Left lobe of liver (tissue), 2 donors: ENCODE data around the gene OR3A3. TPM values are rescaled to one million over a fixed set of nuclear protein-coding genes. Genes with fewer than 3 reads are reported as not detected.

Experiments used
- ATAC-seq: fragments of 200-7000 bp; cut with Tn5 transposase; one replicate; pipeline ENCODE4 v1.9.1; 2020; ENCODE audit warnings: mild to moderate bottlenecking, moderate library complexity
- DNase-seq: peaks from one replicate; pipeline ENCODE4 v3.0.0-alpha.2; 2020; ENCODE audit warnings: low spot score
- total RNA-seq: library from RNA; stranded (reverse); gene quantifications from one replicate; pipeline ENCODE4 v1.2.1, GENCODE V29; 2021
- donor health status: DM: no; HTN: no; CAD: no; lungs with moderate emphysema.
- donor health status: DM: no; HTN: yes; CAD: no.

Gene OR3A3
- total RNA-seq, 1 donor from 2014 or later = not detected

GRCh38 chr17:3471599-3471998, 60.4 kb downstream of the OR3A3 start, which contains the start of gene SPATA22:
TSS of gene SPATA22 (minus strand) at chr17:3471819. CDS start at chr17:3469325, 2,494 bp downstream.
- ATAC-seq (no peak), DNase-seq (no peak)

GRCh38 chr17:3472137-3472536, 61.0 kb downstream of the OR3A3 start:
- DNase-seq = no peak
- no peak for ATAC-seq

Other genes with a start within 250 kb of the OR3A3 start
- not detected for gene OR1A2, start 213.9 kb upstream of the OR3A3 start, total RNA-seq
- gene OR1A1, start 203.7 kb upstream of the OR3A3 start, total RNA-seq = not detected
- not detected for gene OR3A1, start 113.0 kb upstream of the OR3A3 start, total RNA-seq
- gene OR3A2, start 25.1 kb upstream of the OR3A3 start, total RNA-seq = not detected
- not detected for gene OR1E1, start 13.0 kb upstream of the OR3A3 start, total RNA-seq
- gene OR1E2, start 22.5 kb downstream of the OR3A3 start, total RNA-seq = not detected
- not detected for gene SPATA22, start 60.4 kb downstream of the OR3A3 start, total RNA-seq
- 5.1 TPM for gene ASPA, start 64.6 kb downstream of the OR3A3 start, total RNA-seq
- gene TRPV3, start 146.4 kb downstream of the OR3A3 start, total RNA-seq = 0.28 TPM
- 14.8 TPM for gene TRPV1, start 198.0 kb downstream of the OR3A3 start, total RNA-seq
- 26.9 TPM for gene SHPK, start 224.9 kb downstream of the OR3A3 start, total RNA-seq
- gene CTNS, start 225.4 kb downstream of the OR3A3 start, total RNA-seq = 8.7 TPM